Progenitor cell of endocrine pancreas (in vitro differentiated cells): Measurements from ENCODE around the gene NAT16. TPM values are rescaled to one million over a fixed set of nuclear protein-coding genes. Genes with fewer than 3 reads are reported as not detected.

Experiments
- DNase-seq: peaks from one replicate; pipeline ENCODE4 v3.0.0; 2021; ENCODE audit warnings: low spot score; ENCODE audit not compliant: unreplicated experiment
- H3K27ac Mint-ChIP-seq: 2 replicates; pipeline ENCODE4 v1.8.0; 2021; ENCODE audit warnings: mild to moderate bottlenecking, moderate library complexity, mixed read lengths
- H3K27me3 Mint-ChIP-seq: 2 replicates; pipeline ENCODE4 v1.8.0; 2021; ENCODE audit warnings: mixed read lengths
- H3K36me3 Mint-ChIP-seq: 2 replicates; pipeline ENCODE4 v1.8.0; 2022; ENCODE audit warnings: mixed read lengths; ENCODE audit not compliant: insufficient read depth
- H3K4me1 Mint-ChIP-seq: 2 replicates; pipeline ENCODE4 v1.8.0; 2021; ENCODE audit warnings: low read depth, mixed read lengths
- H3K4me3 Mint-ChIP-seq: 2 replicates; pipeline ENCODE4 v1.8.0; 2021; ENCODE audit warnings: low read depth, mild to moderate bottlenecking, moderate library complexity, mixed read lengths
- H3K9me3 Mint-ChIP-seq: 2 replicates; pipeline ENCODE4 v1.8.0; 2021; ENCODE audit warnings: low read depth, mixed read lengths
- CTCF ChIP-seq: fragments of 200-600 bp; sonication (generic); IDR thresholded peaks from one replicate; pipeline ENCODE4 v1.5.0; 2021; ENCODE audit warnings: antibody characterized with exemption, mild to moderate bottlenecking; ENCODE audit not compliant: unreplicated experiment
- total RNA-seq: library from RNA; stranded (reverse); gene quantifications from 2 replicates; pipeline ENCODE4 v1.2.1, GENCODE V29; 2021

The NAT16 gene
- total RNA-seq, 1 donor from 2014 or later: not detected

- Mint-ChIP-seq H3K27ac (no peak overlapping the region), H3K27me3 (peaks cover 92% of the 10 kb centered on the region), H3K36me3 (no peaks in the 10 kb centered on the region), H3K4me1 (peaks cover 2% of the 10 kb centered on the region), H3K9me3 (no peaks in the 10 kb centered on the region), H3K4me3 (no peak overlapping the region)
- TF ChIP-seq CTCF: peak; percentile 18
- no peak for DNase-seq
Observed at GRCh38 chr7:101171442-101171837, 8.7 kb downstream of the NAT16 start.

GRCh38 chr7:101170617-101171441 is 9.3 kb downstream of the NAT16 start:
- H3K9me3 Mint-ChIP-seq: no peaks in the 10 kb centered on the region
- no peak overlapping the region for H3K27ac Mint-ChIP-seq
- peaks cover 92% of the 10 kb centered on the region for H3K27me3 Mint-ChIP-seq
- DNase-seq: no peak
- TF ChIP-seq CTCF: no peak
- H3K36me3 Mint-ChIP-seq: no peaks in the 10 kb centered on the region
- peaks cover 4% of the 10 kb centered on the region for H3K4me1 Mint-ChIP-seq
- no peak overlapping the region for H3K4me3 Mint-ChIP-seq

- no peaks in the 10 kb centered on the region for H3K9me3 Mint-ChIP-seq
- H3K27ac Mint-ChIP-seq: no peak overlapping the region
- H3K36me3 Mint-ChIP-seq: no peaks in the 10 kb centered on the region
- peak; percentile 89 for TF ChIP-seq CTCF
- DNase-seq: peak; percentile 76
- H3K4me3 Mint-ChIP-seq: no peak overlapping the region
- peaks cover 90% of the 10 kb centered on the region for H3K27me3 Mint-ChIP-seq
- peaks cover 8% of the 10 kb centered on the region for H3K4me1 Mint-ChIP-seq
Observed at GRCh38 chr7:101169838-101170551, 10.1 kb downstream of the NAT16 start.

- no peaks in the 10 kb centered on the region for H3K9me3 Mint-ChIP-seq
- TF ChIP-seq CTCF: no peak
Observed at GRCh38 chr7:101169110-101169837, 10.8 kb downstream of the NAT16 start.

GRCh38 chr7:101168412-101169049 is 11.6 kb downstream of the NAT16 start:
- H3K9me3 Mint-ChIP-seq: no peaks in the 10 kb centered on the region
- peaks cover 9% of the 10 kb centered on the region for H3K4me1 Mint-ChIP-seq
- no peak overlapping the region for H3K4me3 Mint-ChIP-seq

More at GRCh38 chr7:101169110-101169837, 10.8 kb downstream of the NAT16 start:
- Mint-ChIP-seq H3K27me3 (peaks cover 89% of the 10 kb centered on the region), H3K36me3 (no peaks in the 10 kb centered on the region), H3K4me3 (no peak overlapping the region), H3K4me1 (peaks cover 9% of the 10 kb centered on the region), H3K27ac (no peak overlapping the region)
- no peak for DNase-seq

More at GRCh38 chr7:101168412-101169049, 11.6 kb downstream of the NAT16 start:
- Mint-ChIP-seq H3K36me3 (no peaks in the 10 kb centered on the region), H3K27ac (peak overlapping the region; percentile 72), H3K27me3 (peaks cover 81% of the 10 kb centered on the region)
- no peak for TF ChIP-seq CTCF
- DNase-seq: no peak
